NOMO-1 treated with DMSO at 0.1 percent for 48 hours (cell line): ENCODE data around the gene PPFIA3.
"Not testable (repeated sequence)": the region's sequence is repeated elsewhere in the genome, so short reads cannot be mapped to it uniquely, and the experiment has no call there.

ENCODE experiments used
- DNase-seq: peaks from one replicate; lab custom pipeline; 2025; ENCODE audit not compliant: unreplicated experiment; lab: John Stamatoyannopoulos, UW

The PPFIA3 gene

GRCh38 chr19:49173198-49173597 is 53.9 kb downstream of the PPFIA3 start:
- DNase-seq, result no peak

- no peak for DNase-seq
These were observed 61.3 kb downstream of the PPFIA3 start for GRCh38 chr19:49180659-49181058.

DNA sequence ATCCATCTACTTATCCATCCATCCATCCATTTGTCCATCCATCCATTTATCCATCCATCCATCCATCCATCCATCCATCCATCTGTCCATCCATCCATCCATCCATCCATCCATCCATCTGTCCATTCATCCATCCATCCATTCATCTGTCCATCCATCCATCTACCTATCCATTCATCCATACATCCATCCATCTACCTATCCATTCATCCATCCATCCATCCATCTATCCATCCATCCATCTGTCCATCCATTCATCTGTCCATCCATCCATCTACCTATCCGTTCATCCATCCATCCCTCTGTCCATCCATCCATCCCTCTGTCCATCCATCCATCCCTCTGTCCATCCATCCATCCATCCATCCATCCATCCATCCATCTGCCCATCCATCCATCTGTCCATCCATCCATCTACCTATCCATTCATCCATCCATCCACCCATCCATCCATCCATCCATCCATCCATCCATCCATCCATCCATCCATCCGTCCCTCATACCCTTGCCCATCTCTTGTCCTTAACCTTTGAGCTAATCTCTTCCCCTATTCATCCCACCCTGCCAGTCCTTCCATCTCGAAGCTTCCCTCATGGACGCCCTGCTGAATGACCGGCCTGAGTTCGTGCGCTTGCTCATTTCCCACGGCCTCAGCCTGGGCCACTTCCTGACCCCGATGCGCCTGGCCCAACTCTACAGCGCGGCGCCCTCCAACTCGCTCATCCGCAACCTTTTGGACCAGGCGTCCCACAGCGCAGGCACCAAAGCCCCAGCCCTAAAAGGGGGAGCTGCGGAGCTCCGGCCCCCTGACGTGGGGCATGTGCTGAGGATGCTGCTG is 62.9 kb downstream of the PPFIA3 start:
- not testable (repeated sequence) for DNase-seq

DNA sequence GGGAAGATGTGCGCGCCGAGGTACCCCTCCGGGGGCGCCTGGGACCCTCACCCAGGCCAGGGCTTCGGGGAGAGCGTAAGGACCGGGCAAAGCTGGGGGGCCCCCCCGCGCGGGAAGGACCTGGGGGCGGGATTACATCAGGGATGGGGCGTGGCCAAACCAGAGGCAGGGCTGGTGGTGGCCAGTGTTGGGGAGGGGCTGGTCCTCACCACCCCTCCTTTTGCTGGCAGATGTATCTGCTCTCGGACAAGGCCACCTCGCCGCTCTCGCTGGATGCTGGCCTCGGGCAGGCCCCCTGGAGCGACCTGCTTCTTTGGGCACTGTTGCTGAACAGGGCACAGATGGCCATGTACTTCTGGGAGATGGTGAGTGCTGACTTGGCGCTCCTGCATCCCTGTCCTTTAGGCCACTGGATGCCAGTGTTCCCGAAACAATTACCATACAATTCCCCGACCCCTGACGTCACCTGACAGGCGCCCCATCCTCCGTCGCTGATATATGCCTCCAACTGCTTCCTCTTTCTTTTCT is 63.6 kb downstream of the PPFIA3 start:
- DNase-seq, result peak; percentile 29

- peak; percentile 43 for DNase-seq
These were observed 66.8 kb downstream of the PPFIA3 start for GRCh38 chr19:49186108-49186507.

GRCh38 chr19:49188626-49189200 is 69.4 kb downstream of the PPFIA3 start:
- DNase-seq, result no peak

- DNase-seq, result no peak
These were observed 69.9 kb downstream of the PPFIA3 start for GRCh38 chr19:49189259-49189658.

GRCh38 chr19:49190781-49191180 is 71.4 kb downstream of the PPFIA3 start:
- no peak for DNase-seq

DNA sequence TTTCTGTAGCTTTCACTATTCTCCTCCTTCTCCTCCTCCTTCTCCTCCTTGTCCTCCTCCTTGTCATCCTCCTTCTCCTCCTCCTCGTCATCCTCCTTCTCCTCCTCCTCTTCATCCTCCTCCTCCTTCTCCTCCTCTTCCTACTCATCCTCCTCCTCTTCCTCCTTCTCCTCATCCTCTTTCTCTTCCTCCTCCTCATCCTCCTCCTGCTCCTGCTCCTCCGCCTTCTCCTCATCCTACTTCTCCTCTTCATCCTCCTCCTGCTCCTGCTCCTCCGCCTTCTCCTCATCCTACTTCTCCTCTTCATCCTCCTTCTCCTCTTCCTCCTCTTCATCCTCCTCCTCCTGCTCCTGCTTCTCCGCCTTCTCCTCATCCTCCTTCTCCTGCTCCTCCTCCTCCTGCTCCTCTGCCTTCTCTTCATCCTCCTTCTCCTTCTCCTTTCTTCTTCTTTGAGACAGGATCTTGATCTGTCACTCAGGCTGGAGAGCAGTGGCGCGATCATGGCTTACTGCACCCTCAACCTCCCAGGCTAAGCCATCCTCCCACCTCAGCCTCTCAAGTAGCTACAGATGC is 74.6 kb downstream of the PPFIA3 start:
- no peak for DNase-seq

- DNase-seq, result no peak
These were observed 75.1 kb downstream of the PPFIA3 start for GRCh38 chr19:49194408-49194807.

GRCh38 chr19:49196527-49197240 is 77.3 kb downstream of the PPFIA3 start:
- DNase-seq, result no peak

DNA sequence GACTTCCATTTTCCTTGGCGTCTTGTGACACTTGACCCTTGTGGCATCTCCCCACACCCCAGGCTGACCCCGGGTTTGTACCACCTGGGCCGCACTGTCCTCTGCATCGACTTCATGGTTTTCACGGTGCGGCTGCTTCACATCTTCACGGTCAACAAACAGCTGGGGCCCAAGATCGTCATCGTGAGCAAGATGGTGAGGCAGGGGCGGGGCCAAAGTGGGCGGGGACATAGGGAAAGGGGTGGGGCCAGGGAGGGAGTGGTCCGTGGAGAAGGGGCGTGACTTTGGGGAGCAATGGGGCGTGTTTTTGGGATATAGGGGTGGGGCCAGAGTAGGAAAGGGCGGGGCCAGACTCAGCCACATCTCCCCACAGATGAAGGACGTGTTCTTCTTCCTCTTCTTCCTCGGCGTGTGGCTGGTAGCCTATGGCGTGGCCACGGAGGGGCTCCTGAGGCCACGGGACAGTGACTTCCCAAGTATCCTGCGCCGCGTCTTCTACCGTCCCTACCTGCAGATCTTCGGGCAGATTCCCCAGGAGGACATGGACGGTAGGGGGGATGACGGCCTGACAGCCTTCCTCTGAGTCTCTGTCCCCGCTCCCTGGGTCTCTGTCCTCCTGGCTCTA is 81.0 kb downstream of the PPFIA3 start:
- peak; percentile 66 for DNase-seq
